Stomach (tissue), 9 donors: ENCODE data around the gene SLC17A7. TPM values are rescaled to one million over a fixed set of nuclear protein-coding genes. Genes with fewer than 3 reads are reported as not detected.

ENCODE experiments used
- DNase-seq, 2 donors: peaks; one replicate each; pipeline versions ENCODE4 v3.0.0 to v3.0.0-alpha.2; 2013 to 2019
- H3K27ac ChIP-seq, 5 donors: fragments of 200-600 bp in 4 of 5; sonication (generic) in 4 of 5; one replicate each; pipeline ENCODE4 v1.5.1; 2013 to 2019; ENCODE audit warnings: mild to moderate bottlenecking in 1 of 5, moderate library complexity in 1 of 5
- H3K27me3 ChIP-seq, 3 donors: fragments of 200-600 bp; sonication (generic); one replicate each; pipeline ENCODE4 v1.5.1; 2017 to 2019; ENCODE audit warnings: mixed run types in 1 of 3
- H3K36me3 ChIP-seq, 4 donors: fragments of 200-600 bp; sonication (generic); 1 replicate in 3 of 4; 2 replicates in 1 of 4; pipeline ENCODE4 v1.5.1; 2016 to 2019
- H3K4me1 ChIP-seq, 4 donors: fragments of 200-600 bp; sonication (generic); one replicate each; pipeline ENCODE4 v1.5.1; 2016 to 2019
- H3K4me3 ChIP-seq, 4 donors: fragments of 200-600 bp; sonication (generic) in 3 of 4; one replicate each; pipeline ENCODE4 v1.5.1; 2016 to 2019; ENCODE audit warnings: mild to moderate bottlenecking in 1 of 4
- H3K9me3 ChIP-seq, 4 donors: fragments of 200-600 bp; sonication (generic); one replicate each; pipeline ENCODE4 v1.5.1; 2016 to 2019
- CTCF ChIP-seq, 7 experiments: fragments of 450-650 bp in 4 of 7; fragments of 200-600 bp in 3 of 7; sonication (generic) in 3 of 7; IDR thresholded peaks; one replicate each; pipeline ENCODE4 v1.5.1; 2016 to 2019; ENCODE audit warnings: antibody characterized with exemption in 7 of 7, control low read depth in 2 of 7, mild to moderate bottlenecking in 1 of 7
- EP300 ChIP-seq: sonication (generic); formaldehyde crosslinking; IDR thresholded peaks from one replicate; pipeline ENCODE4 v1.6.1; 2017; ENCODE audit warnings: antibody characterized with exemption
- POLR2A ChIP-seq, 4 donors: fragments of 450-650 bp; IDR thresholded peaks; one replicate each; pipeline ENCODE4 v1.6.1; 2016; ENCODE audit warnings: antibody characterized with exemption in 4 of 4, control low read depth in 2 of 4, mild to moderate bottlenecking in 1 of 4, moderate library complexity in 1 of 4
- POLR2AphosphoS5 ChIP-seq, 3 donors: sonication (generic); formaldehyde crosslinking; IDR thresholded peaks; one replicate each; pipeline ENCODE4 v1.6.1; 2016; ENCODE audit warnings: antibody characterized with exemption in 3 of 3
- WGBS, 5 donors: extraction: QIAGEN DNeasy Blood & Tissue Kit in 3 of 5; methylation state at CpG; one replicate each; pipeline versions ENCODE4 v1.1.5 to v1.1.7; 2013 to 2018; 5-methylcytosine and 5-hydroxymethylcytosine counted together
- intact Hi-C: fragments of 100-400 bp; cut with DNase I; formaldehyde crosslinking; loops from one replicate; pipeline ENCODE4 v1.15.1; 2023; ENCODE audit warnings: low total_unique reads
- polyA plus RNA-seq, 3 donors: library from polyadenylated mRNA; stranded (reverse); fragments of 200-250 nt; gene quantifications; one replicate each; pipeline ENCODE4 v1.2.3, GENCODE V29; 2013
- total RNA-seq, 5 donors: library from RNA; depleted of rRNA; stranded (reverse); fragments of >200 nt; gene quantifications; one replicate each; pipeline versions ENCODE4 v1.1.0 to v1.2.3, GENCODE V29; 2014 to 2016
- donor health status: healthy with polysubstance abuse.
- donor health status: Bipolar disorder and iron deficiency.
- donor health status: healthy.

Gene SLC17A7
- total and polyA plus RNA-seq, 8 donors = 0.25 to 2.0 (median 0.93) TPM; not detected in 2

- Histone ChIP-seq H3K4me1 (peaks cover 11 to 24% (median 21%) of the 10 kb centered on the region in 4 donors), H3K27ac (no peak overlapping the region), H3K9me3 (no peaks in the 10 kb centered on the region), H3K4me3 (no peak overlapping the region), H3K27me3 (peaks cover 56 to 100% (median 100%) of the 10 kb centered on the region in 3 donors), H3K36me3 (no peaks in the 10 kb centered on the region)
- WGBS, 5 donors = 58 to 73% (median 68%) methylated on average over 7 to 9 of the region's 9 CpGs
- no peak for TF ChIP-seq CTCF (IDR thresholded peaks at IDR 0.05)
- no peak for TF ChIP-seq EP300
- no peak for TF ChIP-seq POLR2AphosphoS5 (IDR thresholded peaks at IDR 0.05)
- no peak for TF ChIP-seq POLR2A (IDR thresholded peaks at IDR 0.05)
- intact Hi-C loops = loop anchor here (5.0 kb wide), 1 partner anchor 33 kb away; no protein-coding TSS in a partner anchor
- no peak for DNase-seq
These were observed 11.1 kb downstream of the SLC17A7 start for GRCh38 chr19:49430172-49430677.

GRCh38 chr19:49428547-49429451 lies 12.5 kb downstream of the SLC17A7 start:
- intact Hi-C loops = no loop called here
- Histone ChIP-seq H3K4me1 (peaks cover 11 to 27% (median 22%) of the 10 kb centered on the region in 4 donors), H3K27ac (no peak overlapping the region), H3K9me3 (no peaks in the 10 kb centered on the region), H3K27me3 (peaks cover 49 to 100% (median 99%) of the 10 kb centered on the region in 3 donors), H3K4me3 (peak overlapping the region in 3 of 4 donors; percentile 7 to 28 (median 14)), H3K36me3 (no peaks in the 10 kb centered on the region)
- 9 to 15% (median 13%) methylated on average over 22 to 29 of the region's 29 CpGs for WGBS, 5 donors
- no peak for DNase-seq
- no peak for TF ChIP-seq POLR2AphosphoS5 (IDR thresholded peaks at IDR 0.05)
- TF ChIP-seq POLR2A (IDR thresholded peaks at IDR 0.05) = no peak
- no peak for TF ChIP-seq EP300
- no peak for TF ChIP-seq CTCF (IDR thresholded peaks at IDR 0.05)

GRCh38 chr19:49427855-49428546 lies 13.3 kb downstream of the SLC17A7 start:
- TF ChIP-seq POLR2AphosphoS5 (IDR thresholded peaks at IDR 0.05) = no peak
- no peak for TF ChIP-seq EP300
- TF ChIP-seq CTCF (IDR thresholded peaks at IDR 0.05) = no peak
- TF ChIP-seq POLR2A (IDR thresholded peaks at IDR 0.05) = no peak
- H3K9me3 ChIP-seq = no peaks in the 10 kb centered on the region
- WGBS, 5 donors = 1 to 6% (median 3%) methylated on average over 12 to 45 of the region's 45 CpGs
- DNase-seq = peak in 1 of 2 donors; percentile 40
- intact Hi-C loops = no loop called here
- H3K4me1 ChIP-seq = peaks cover 15 to 32% (median 27%) of the 10 kb centered on the region in 4 donors
- H3K27ac ChIP-seq = no peak overlapping the region
- peaks cover 47 to 100% (median 99%) of the 10 kb centered on the region in 3 donors for H3K27me3 ChIP-seq
- no peaks in the 10 kb centered on the region for H3K36me3 ChIP-seq
- H3K4me3 ChIP-seq = peak overlapping the region; percentile 7 to 28 (median 16)

GRCh38 chr19:49427339-49427738 lies 14.0 kb downstream of the SLC17A7 start:
- H3K27ac ChIP-seq = no peak overlapping the region
- 47 to 55% (median 51%) methylated on average over 9 to 12 of the region's 12 CpGs for WGBS, 5 donors
- no peak for TF ChIP-seq POLR2AphosphoS5 (IDR thresholded peaks at IDR 0.05)
- no peak for TF ChIP-seq POLR2A (IDR thresholded peaks at IDR 0.05)
- no peak for TF ChIP-seq CTCF (IDR thresholded peaks at IDR 0.05)
- DNase-seq = no peak
- no peaks in the 10 kb centered on the region for H3K36me3 ChIP-seq
- peaks cover 20 to 33% (median 28%) of the 10 kb centered on the region in 4 donors for H3K4me1 ChIP-seq
- H3K27me3 ChIP-seq = peaks cover 47 to 100% (median 99%) of the 10 kb centered on the region in 3 donors
- intact Hi-C loops = no loop called here
- H3K9me3 ChIP-seq = no peaks in the 10 kb centered on the region
- H3K4me3 ChIP-seq = no peak overlapping the region
